Measurements from ENCODE around the gene PRPH. TPM values are rescaled to one million over a fixed set of nuclear protein-coding genes. Genes with fewer than 3 reads are reported as not detected.

The PRPH gene
- total and polyA plus RNA-seq, 4 experiments from 2014 or later = 0.39 to 0.87 TPM; not detected in 2

GRCh38 chr12:49340971-49341776, 46.2 kb downstream of the PRPH start:
- Mint-ChIP-seq H3K27ac (peak overlapping the region in 1 of 7 donors; percentile 45), H3K27me3 (peaks cover 23 to 52% of the 10 kb centered on the region in 2 donors), H3K4me1 (peaks cover 17 to 59% (median 36%) of the 10 kb centered on the region in 4 donors), H3K4me3 (peak overlapping the region in 6 of 8 donors; percentile 21 to 69 (median 55)), H3K36me3 (no peaks in the 10 kb centered on the region), H3K9me3 (no peaks in the 10 kb centered on the region)
- intact Hi-C loops (cut with micrococcal nuclease) = no loop called here
- POLR2A ChIA-PET (ENCODE audit: partially characterized antibody) = interaction anchor here (1.2 to 2.6 kb wide), 5 partner anchors 10 to 76 kb away, joined by 3 to 12 read pairs (median 9); partner anchors contain the start of genes PRPH, TROAP and TUBA1C
- H3K27me3 ChIP-seq (ENCODE audit: insufficient read depth, low read length) = peaks cover 43% of the 10 kb centered on the region
- no peak for DNase-seq
- H3K36me3 ChIP-seq (ENCODE audit: insufficient read depth, low read length) = no peaks in the 10 kb centered on the region
- no peak overlapping the region for H3K27ac ChIP-seq (ENCODE audit: low read depth, low read length)
- no peaks in the 10 kb centered on the region for H3K9me3 ChIP-seq (ENCODE audit: control insufficient read depth in 1 of 2, low read length in 2 of 2)
- peaks cover 50% of the 10 kb centered on the region for H3K4me1 ChIP-seq (ENCODE audit: insufficient read depth, low read length)
- no peak overlapping the region for H3K4me3 ChIP-seq (ENCODE audit: low read length in 2 of 2)
- CTCF ChIA-PET (ENCODE audit: partially characterized antibody) = interaction anchor here (1.0 to 4.0 kb wide), 16 partner anchors 9 to 196 kb away, joined by 3 to 46 read pairs (median 9); partner anchors contain the start of genes PRPH and SPATS2

- H3K27me3 Mint-ChIP-seq = peaks cover 23 to 56% of the 10 kb centered on the region in 2 donors
These were observed 46.8 kb downstream of the PRPH start for GRCh38 chr12:49341777-49342065.

GRCh38 chr12:49342066-49342913, 47.3 kb downstream of the PRPH start:
- ChIA-PET POLR2A (ENCODE audit: partially characterized antibody) (interaction anchor here (0.7 to 2.6 kb wide), 6 partner anchors 11 to 78 kb away, joined by 3 to 12 read pairs (median 8); partner anchors contain the start of genes PRPH, TROAP and TUBA1C), CTCF (ENCODE audit: partially characterized antibody) (interaction anchor here (0.8 to 4.0 kb wide), 32 partner anchors 9 to 413 kb away, joined by 3 to 46 read pairs (median 6); partner anchors contain the start of genes PRPH, SPATS2 and TROAP)
- intact Hi-C loops (cut with micrococcal nuclease) = loop anchor here (1.0 kb wide), 1 partner anchor 54 kb away; no protein-coding TSS in a partner anchor
- Histone ChIP-seq H3K36me3 (ENCODE audit: insufficient read depth, low read length) (no peaks in the 10 kb centered on the region), H3K27ac (ENCODE audit: low read depth, low read length) (no peak overlapping the region), H3K4me3 (ENCODE audit: low read length in 2 of 2) (peak overlapping the region; percentile 30 to 53), H3K4me1 (ENCODE audit: insufficient read depth, low read length) (peaks cover 52% of the 10 kb centered on the region), H3K27me3 (ENCODE audit: insufficient read depth, low read length) (peaks cover 47% of the 10 kb centered on the region), H3K9me3 (ENCODE audit: control insufficient read depth in 1 of 2, low read length in 2 of 2) (no peaks in the 10 kb centered on the region)
- Mint-ChIP-seq H3K9me3 (no peaks in the 10 kb centered on the region), H3K4me3 (peak overlapping the region; percentile 49 to 89 (median 78)), H3K4me1 (peaks cover 19 to 64% (median 40%) of the 10 kb centered on the region in 4 donors), H3K27me3 (peaks cover 25 to 56% of the 10 kb centered on the region in 2 donors), H3K36me3 (no peaks in the 10 kb centered on the region), H3K27ac (peak overlapping the region in 4 of 7 donors; percentile 55 to 79 (median 65))
- DNase-seq = peak; percentile 60 to 75 (median 64)

More at GRCh38 chr12:49341777-49342065, 46.8 kb downstream of the PRPH start:
- Histone ChIP-seq H3K27me3 (ENCODE audit: insufficient read depth, low read length) (peaks cover 45% of the 10 kb centered on the region), H3K9me3 (ENCODE audit: control insufficient read depth in 1 of 2, low read length in 2 of 2) (no peaks in the 10 kb centered on the region), H3K27ac (ENCODE audit: low read depth, low read length) (no peak overlapping the region), H3K4me1 (ENCODE audit: insufficient read depth, low read length) (peaks cover 51% of the 10 kb centered on the region), H3K4me3 (ENCODE audit: low read length in 2 of 2) (no peak overlapping the region), H3K36me3 (ENCODE audit: insufficient read depth, low read length) (no peaks in the 10 kb centered on the region)
- Mint-ChIP-seq H3K4me3 (peak overlapping the region; percentile 25 to 67 (median 40)), H3K36me3 (no peaks in the 10 kb centered on the region), H3K27ac (peak overlapping the region in 1 of 7 donors; percentile 43), H3K9me3 (no peaks in the 10 kb centered on the region), H3K4me1 (peaks cover 19 to 64% (median 40%) of the 10 kb centered on the region in 4 donors)
- ChIA-PET CTCF (ENCODE audit: partially characterized antibody) (interaction anchor here (0.8 to 4.0 kb wide), 24 partner anchors 9 to 196 kb away, joined by 3 to 46 read pairs (median 6); partner anchors contain the start of genes PRPH and SPATS2), POLR2A (ENCODE audit: partially characterized antibody) (interaction anchor here (1.2 to 2.6 kb wide), 5 partner anchors 10 to 77 kb away, joined by 3 to 12 read pairs (median 9); partner anchors contain the start of genes PRPH, TROAP and TUBA1C)
- intact Hi-C loops (cut with micrococcal nuclease) = loop anchor here (1.0 kb wide), 1 partner anchor 53 kb away; no protein-coding TSS in a partner anchor
- no peak for DNase-seq

- Mint-ChIP-seq H3K4me3 (peak overlapping the region; percentile 49 to 89 (median 78)), H3K36me3 (no peaks in the 10 kb centered on the region), H3K4me1 (peaks cover 14 to 59% (median 37%) of the 10 kb centered on the region in 4 donors), H3K27ac (peak overlapping the region in 5 of 7 donors; percentile 42 to 79 (median 64)), H3K27me3 (peaks cover 19 to 52% of the 10 kb centered on the region in 2 donors), H3K9me3 (no peaks in the 10 kb centered on the region)
- Histone ChIP-seq H3K36me3 (ENCODE audit: insufficient read depth, low read length) (no peaks in the 10 kb centered on the region), H3K4me3 (ENCODE audit: low read length in 2 of 2) (peak overlapping the region; percentile 30 to 53), H3K27ac (ENCODE audit: low read depth, low read length) (no peak overlapping the region), H3K9me3 (ENCODE audit: control insufficient read depth in 1 of 2, low read length in 2 of 2) (no peaks in the 10 kb centered on the region), H3K4me1 (ENCODE audit: insufficient read depth, low read length) (peaks cover 52% of the 10 kb centered on the region), H3K27me3 (ENCODE audit: insufficient read depth, low read length) (peaks cover 45% of the 10 kb centered on the region)
- CTCF ChIA-PET (ENCODE audit: partially characterized antibody) = interaction anchor here (0.6 to 4.0 kb wide), 29 partner anchors 8 to 414 kb away, joined by 3 to 46 read pairs (median 6); partner anchors contain the start of genes PRPH, SPATS2 and TROAP
- POLR2A ChIA-PET (ENCODE audit: partially characterized antibody) = interaction anchor here (0.6 to 2.6 kb wide), 8 partner anchors 12 to 78 kb away, joined by 3 to 12 read pairs (median 6); partner anchors contain the start of genes PRPH, TROAP and TUBA1C
- intact Hi-C loops (cut with micrococcal nuclease) = loop anchor here (1.0 kb wide), 1 partner anchor 55 kb away; no protein-coding TSS in a partner anchor
- DNase-seq = peak in 2 of 5 donors; percentile 20 to 65
These were observed 48.2 kb downstream of the PRPH start for GRCh38 chr12:49342914-49343731.

- peak overlapping the region in 1 of 7 donors; percentile 79 for H3K27ac Mint-ChIP-seq
- peak overlapping the region in 3 of 8 donors; percentile 20 to 49 (median 24) for H3K4me3 Mint-ChIP-seq
- H3K36me3 Mint-ChIP-seq = no peaks in the 10 kb centered on the region
- no peaks in the 10 kb centered on the region for H3K9me3 Mint-ChIP-seq
- H3K27ac ChIP-seq (ENCODE audit: low read depth, low read length) = no peak overlapping the region
- H3K4me1 ChIP-seq (ENCODE audit: insufficient read depth, low read length) = peaks cover 51% of the 10 kb centered on the region
- ChIA-PET CTCF (ENCODE audit: partially characterized antibody) (interaction anchor here (3.9 to 4.0 kb wide), 2 partner anchors 12 to 55 kb away, joined by 33 to 46 read pairs; no protein-coding TSS in a partner anchor), POLR2A (ENCODE audit: partially characterized antibody) (interaction anchor here (0.7 kb wide), 1 partner anchor 319 kb away, joined by 3 read pairs; no protein-coding TSS in a partner anchor)
- no peak overlapping the region for H3K4me3 ChIP-seq (ENCODE audit: low read length in 2 of 2)
- intact Hi-C loops (cut with micrococcal nuclease) = no loop called here
- H3K27me3 Mint-ChIP-seq = peaks cover 21 to 48% of the 10 kb centered on the region in 2 donors
- DNase-seq = no peak
- peaks cover 16 to 53% (median 37%) of the 10 kb centered on the region in 4 donors for H3K4me1 Mint-ChIP-seq
- H3K36me3 ChIP-seq (ENCODE audit: insufficient read depth, low read length) = no peaks in the 10 kb centered on the region
- H3K27me3 ChIP-seq (ENCODE audit: insufficient read depth, low read length) = peaks cover 53% of the 10 kb centered on the region
- no peaks in the 10 kb centered on the region for H3K9me3 ChIP-seq (ENCODE audit: control insufficient read depth in 1 of 2, low read length in 2 of 2)
These were observed 49.6 kb downstream of the PRPH start for GRCh38 chr12:49344486-49345050.

Data from CD4-positive, alpha-beta memory T cell (primary cell).